Measurements from ENCODE around the gene RPL35.
"Not testable (repeated sequence)": the region's sequence is repeated elsewhere in the genome, so short reads cannot be mapped to it uniquely, and the experiment has no call there.

The RPL35 gene

DNA sequence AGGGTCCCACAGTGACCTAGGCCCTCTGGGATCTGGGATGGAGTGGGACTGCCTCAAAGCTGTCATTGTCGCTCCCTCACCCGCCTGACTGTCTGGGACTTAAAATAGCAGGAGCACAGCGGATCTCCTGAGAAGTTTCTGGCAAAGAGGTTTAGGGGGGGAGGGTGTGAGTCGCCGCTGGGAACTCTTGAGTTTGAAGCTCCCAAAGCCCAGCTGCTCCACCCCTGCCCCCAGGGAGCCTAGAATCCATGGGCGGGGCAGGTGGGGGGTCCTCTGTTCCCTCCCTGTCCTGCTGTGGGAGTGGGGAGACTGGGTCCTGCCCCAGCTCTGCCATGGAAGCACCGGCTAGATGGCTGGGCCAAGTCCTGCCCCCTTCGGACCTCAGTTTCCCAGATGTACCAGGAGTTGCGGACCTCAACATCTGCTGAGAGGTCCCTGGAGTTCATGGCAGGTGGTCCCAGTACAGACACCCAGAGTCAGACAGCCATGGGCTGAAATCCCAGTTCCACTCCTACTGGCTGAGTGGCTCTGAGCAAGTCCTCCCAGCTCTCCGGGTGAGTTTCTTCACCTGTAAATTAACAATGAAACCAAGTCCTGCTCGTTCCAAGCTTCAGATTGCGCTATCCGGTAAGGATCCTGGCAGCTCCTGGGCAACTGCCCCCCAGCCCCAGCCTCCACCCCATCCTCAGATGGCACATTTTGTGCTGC is 9.5 kb downstream of the RPL35 start:
- no peak for DNase-seq

- DNase-seq: no peak
Measured at GRCh38 chr9:124849801-124850200, 12.0 kb downstream of the RPL35 start.

DNA sequence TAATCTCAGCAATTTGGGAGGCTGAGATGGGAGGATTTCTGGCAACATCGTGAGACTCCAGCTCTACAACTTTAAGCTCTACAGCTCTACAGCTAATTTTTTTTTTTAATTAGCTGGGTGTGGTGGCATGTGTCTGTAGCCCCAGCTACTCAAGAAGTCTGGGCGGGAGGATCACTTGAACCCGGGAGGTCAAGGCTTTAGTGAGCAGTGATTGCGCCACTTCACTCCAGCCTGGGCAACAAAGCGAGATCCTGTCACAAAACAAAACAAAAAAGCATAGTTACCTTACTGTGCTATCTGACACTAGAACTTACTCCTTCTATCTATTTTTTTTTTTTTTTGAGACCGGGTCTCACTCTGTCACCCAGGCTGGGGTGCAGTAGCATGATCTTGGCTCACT is 14.8 kb downstream of the RPL35 start:
- DNase-seq: no peak

DNA sequence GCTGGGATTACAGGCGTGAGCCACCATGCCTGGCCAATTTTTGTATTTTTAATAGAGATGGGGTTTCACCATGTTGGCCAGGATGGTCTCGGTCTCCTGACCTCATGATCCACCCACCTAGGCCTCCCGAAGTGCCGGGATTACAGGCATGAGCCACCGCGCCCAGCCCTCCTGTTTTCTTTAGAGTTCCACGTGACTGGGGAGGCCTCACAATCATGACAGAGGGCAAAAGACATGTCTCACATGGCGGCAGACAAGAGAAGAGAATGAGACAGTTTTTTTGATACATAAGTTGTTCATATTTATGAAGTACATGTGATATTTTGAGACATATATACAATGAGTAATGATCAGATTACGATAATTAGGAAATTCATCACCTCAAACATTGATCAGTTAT is 15.3 kb downstream of the RPL35 start:
- not testable (repeated sequence) for DNase-seq

- no peak for DNase-seq
Measured at GRCh38 chr9:124844291-124844690, 17.5 kb downstream of the RPL35 start.

DNA sequence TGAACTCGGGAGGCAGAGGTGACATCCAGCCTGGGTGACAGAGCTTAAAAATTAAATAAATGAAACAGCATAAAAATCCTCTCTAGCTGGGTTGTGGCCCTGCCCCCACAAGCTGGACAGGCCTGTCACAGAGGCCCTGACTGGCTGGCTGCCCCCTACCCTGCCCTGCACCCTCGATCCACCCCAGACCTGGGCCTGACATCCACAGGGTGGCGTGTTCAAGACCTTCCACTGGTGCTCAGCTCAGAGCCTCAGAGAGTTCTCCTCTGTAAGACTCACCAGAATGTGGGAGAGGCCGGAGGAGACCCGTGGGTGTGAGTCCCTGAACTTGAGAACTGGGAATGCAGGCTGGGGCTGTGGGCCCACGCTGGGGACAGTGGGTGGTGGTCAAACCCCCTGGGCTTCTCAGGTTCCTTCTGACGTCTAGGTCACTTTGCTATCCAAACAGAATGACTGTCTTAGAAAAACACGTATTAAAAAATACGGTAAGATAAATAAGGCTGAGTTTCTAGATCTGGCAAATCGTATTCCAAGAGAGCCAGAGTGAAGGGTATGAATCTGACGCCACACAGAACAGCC is 18.2 kb downstream of the RPL35 start:
- DNase-seq: no peak

GRCh38 chr9:124841075-124841821 is 20.5 kb downstream of the RPL35 start:
- DNase-seq: no peak

DNA sequence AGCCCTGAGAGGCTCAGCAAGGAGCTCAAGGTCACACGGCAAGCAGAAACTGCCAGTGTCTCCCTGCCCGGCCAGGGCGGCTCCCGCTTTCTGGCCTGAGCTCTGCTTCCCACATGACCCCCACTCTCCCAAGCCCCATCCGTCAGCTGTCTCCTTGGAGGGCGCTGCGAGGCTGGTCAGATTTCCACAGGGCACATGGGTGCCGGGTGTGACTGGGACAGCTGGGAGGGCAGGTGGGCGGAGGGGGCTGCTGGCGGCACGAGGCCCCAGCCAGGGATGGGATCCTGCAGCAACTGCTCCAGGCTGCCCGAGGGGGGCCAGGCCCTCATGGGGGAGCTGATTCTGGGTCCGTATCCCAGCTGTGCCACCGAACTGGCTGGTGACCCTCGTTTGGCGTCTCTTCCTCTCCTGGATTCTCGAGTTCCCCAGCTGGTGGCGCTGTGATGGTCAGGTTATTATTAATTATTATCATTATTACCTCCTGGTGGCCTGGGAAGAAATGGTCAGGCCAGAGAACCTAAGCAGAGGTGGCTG is 21.4 kb downstream of the RPL35 start:
- no peak for DNase-seq

DNA sequence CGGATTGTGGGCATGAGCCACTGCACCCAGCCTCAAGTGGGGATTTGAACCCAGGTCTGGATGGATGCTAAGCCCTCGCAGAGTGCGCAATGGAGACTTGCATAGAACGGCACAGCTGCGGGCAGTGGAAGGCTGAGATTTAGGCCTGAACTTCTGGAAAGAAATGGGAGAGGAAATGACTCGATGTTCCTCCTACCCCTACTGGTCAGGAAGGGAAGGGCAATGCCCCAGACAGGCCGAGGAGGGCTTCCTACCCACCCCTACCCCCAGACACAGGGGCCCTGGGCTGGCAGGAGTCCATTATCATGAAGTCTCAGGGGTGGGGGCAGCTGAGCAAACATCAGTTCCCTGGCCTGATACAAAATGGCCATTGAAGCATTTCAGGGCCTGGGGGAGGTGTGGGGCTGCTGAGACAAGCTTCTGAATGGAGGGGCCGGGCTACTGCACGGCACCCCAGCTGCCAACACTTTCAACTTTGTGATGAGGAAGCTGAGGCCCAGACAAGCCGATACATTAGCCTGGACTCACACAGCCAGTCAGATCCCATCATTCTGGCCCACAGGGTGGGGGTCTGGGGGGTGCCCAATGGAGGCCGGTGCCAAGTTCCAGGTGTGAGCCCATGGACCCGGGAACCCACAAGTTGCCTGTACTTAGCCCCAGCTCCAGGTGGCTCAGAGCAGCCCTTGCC is 22.0 kb downstream of the RPL35 start:
- DNase-seq: no peak

GRCh38 chr9:124838567-124839275 is 23.0 kb downstream of the RPL35 start:
- DNase-seq: not testable (repeated sequence)

DNA sequence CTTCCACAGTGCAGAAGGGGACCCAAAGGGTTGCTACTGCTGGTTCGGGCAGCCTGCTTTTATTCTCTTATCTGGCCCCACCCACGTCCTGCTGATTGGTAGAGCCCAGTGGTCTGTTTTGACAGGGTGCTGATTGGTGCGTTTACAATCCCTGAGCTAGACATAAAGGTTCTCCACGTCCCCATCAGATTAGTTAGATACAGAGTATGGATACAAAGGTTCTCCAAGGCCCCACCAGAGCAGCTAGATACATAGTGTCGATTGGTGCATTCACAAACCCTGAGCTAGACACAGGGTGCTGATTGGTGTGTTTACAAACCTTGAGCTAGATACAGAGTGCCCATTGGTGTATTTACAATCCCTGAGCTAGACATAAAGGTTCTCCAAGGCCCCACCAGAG is 23.6 kb downstream of the RPL35 start:
- DNase-seq: not testable (repeated sequence)

DNA sequence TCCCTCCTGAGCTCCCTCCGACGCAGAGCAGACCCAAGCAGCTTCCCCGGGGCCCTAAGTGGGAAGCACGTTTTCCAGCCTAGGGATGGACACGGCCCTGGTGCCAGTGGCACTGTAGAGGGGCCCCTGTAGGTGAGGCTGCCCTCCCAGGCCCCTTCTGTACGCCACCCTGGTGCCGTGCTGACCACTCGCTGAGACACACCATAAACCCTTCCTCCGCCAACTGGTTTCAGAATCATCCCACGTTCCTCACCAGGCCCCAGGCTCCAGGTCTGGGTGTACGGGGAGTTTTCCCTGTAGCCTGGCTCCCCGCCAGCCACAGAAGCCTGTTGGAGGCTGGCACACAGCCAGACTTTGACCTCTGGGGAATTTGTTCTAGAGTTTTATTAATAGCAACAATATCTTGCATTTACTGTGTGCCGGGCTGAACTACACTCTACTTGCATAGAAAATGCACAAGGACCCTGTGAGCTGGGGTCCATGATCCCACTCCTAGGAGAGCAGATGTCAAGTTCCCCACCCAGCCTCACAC is 26.7 kb downstream of the RPL35 start:
- DNase-seq: peak; percentile 42

DNA sequence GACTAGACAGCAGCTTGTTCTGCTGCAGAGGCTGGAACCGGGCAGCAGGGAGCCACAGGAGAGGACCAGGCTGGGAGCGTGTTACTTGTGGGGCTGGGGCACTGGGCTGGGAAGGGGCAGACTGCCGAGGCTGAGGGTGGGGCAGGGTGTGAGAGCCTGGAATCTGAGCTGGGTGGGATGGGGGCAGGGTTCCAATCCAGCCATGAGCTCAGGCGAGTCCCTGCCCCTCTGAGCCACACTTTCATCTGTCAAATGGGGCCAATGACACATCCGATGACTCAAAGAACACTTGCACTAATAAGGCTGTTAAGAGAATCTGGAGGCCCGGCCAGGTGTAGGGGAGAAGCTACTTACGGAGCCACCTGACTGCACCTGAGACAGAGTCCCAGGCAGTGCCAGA is 27.2 kb downstream of the RPL35 start:
- DNase-seq: peak; percentile 48

DNA sequence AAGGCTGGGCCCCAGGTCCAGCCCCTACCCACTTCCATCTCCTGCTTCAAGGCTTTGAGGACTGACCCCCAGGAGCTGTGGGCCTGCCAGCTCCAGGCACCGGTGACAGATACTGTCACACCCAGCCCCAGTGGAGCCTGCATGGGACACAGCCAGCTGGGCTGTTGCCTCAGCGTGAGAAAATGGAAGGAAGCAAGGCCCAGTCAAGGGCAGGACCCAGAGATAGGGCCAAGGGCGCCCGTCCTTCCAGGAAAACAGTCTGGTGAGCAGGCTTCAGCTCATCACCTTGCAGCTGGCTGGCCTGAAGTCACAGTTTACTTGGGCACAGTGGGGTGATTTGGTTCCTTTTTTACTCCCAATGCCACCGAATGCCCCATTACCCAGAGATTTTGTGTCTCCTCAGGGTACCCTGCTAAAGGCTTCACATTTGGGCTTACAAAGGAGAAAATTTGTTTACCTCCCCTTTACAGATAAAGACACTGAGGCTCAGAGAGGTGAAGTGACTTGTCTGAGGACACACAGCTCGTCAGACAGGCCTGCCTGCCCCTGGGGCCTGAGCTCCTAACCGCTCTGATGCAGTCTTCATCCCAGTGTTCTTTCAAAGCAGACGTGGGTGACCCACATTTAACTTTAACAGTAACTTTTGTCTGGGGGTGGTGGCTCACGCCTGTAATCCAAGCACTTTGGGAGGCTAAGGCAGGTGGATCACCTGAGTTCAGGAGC is 30.0 kb downstream of the RPL35 start:
- no peak for DNase-seq

DNA sequence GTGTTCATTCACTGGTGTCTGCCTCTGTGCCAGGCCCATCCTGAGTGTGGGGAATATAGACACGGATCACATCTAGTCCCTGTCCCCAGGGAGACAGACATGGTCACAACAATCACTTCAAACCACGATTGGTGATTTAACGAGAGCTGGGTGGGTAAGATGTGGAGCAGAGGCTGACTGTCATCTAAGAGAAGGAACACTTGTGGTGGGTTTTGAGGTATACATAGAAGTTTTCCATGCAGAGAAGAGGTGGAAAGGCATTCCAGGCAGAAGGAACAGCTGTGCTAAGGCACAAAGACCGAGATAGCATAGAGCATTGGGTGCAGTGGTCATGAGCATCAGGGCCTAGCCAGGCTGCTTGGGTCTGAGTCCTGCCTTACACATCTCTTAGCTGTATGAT is 31.2 kb downstream of the RPL35 start:
- DNase-seq: no peak

- DNase-seq: no peak
Measured at GRCh38 chr9:124829334-124829669, 32.5 kb downstream of the RPL35 start.

GRCh38 chr9:124828489-124829333 is 33.0 kb downstream of the RPL35 start:
- no peak for DNase-seq

DNA sequence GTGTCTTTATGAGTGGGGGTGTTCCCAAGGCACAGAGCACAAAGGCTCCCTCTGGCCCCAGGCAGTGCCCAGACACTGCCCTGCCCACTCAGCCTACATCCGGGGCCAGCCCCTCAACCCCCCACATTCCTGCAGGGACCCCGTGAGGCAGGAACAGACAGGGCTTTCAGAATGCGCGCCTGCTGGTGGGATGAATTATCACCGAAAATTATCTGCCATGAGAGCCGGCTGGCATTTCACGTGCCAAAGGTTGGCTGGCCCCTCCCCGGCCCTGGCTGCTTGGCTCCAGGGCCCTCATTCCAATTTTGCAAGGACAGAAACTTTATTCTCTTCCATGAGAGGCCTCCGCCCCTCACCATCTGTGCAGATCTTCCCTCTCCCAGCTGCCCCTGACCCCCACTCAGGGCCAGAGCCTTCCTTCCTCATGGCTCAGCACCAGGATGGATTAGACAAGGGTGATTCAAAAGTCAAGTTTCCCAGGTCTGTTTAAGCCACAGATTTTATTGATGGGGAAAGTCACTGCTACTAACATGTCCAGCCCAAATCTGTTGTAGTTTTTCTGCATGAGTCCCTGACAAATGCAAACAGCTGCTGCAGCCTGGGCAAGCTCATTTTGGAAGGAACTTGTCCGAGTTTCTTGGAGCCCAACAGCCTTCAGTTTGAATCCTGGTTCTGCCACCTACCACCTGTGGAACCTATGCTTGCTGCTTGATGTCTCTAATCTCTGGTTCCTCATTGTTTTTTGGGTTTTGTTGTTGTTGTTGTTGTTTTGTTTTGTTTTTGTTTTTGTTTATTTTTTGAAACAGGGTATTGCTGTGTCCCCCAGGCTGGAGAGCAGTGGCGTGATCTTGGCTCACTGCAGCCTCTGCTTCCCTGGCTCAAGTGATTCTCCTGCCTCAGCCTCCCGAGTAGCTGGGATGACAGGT is 40.8 kb downstream of the RPL35 start:
- DNase-seq: no peak

- no peak for DNase-seq
Measured at GRCh38 chr9:124818431-124819281, 43.1 kb downstream of the RPL35 start.

All from HCEC 1CT (cell line).